MM.1S (cell line): ENCODE results near the gene GIPC2.

Experiments
- CTCF ChIP-seq: fragments of 300-600 bp; sonication (generic); IDR thresholded peaks from 2 replicates; pipeline ENCODE4 v1.5.1; 2016; ENCODE audit warnings: antibody characterized with exemption, low read length, mixed read lengths
- EZH2 ChIP-seq: fragments of 300-600 bp; sonication (generic); optimal IDR thresholded peaks from 2 replicates; pipeline ENCODE3; 2017; ENCODE audit warnings: low read depth, mild to moderate bottlenecking, antibody characterized with exemption, low read length, mixed read lengths
- EZH2phosphoT487 ChIP-seq: fragments of 300-600 bp; sonication (generic); IDR thresholded peaks from 2 replicates; pipeline ENCODE4 v1.6.1; 2018; ENCODE audit warnings: antibody characterized with exemption, low read length

GRCh38 chr1:78102916-78103315 lies 57.1 kb downstream of the GIPC2 start:
- TF ChIP-seq CTCF (no peak), EZH2phosphoT487 (no peak), EZH2 (no peak)
